ENCODE results near the gene MED27.

GRCh38 chr9:131951905-131952304 lies 127.8 kb downstream of the MED27 start:
- no peak for TF ChIP-seq CTCF (IDR thresholded peaks at IDR 0.05; ENCODE audit: borderline replicate concordance, extremely low read depth, low read length, poor library complexity, severe bottlenecking)
- no peak for TF ChIP-seq EZH2 (IDR thresholded peaks at IDR 0.05; ENCODE audit: borderline replicate concordance, low read depth, low read length, severe bottlenecking)

Data from DND-41 (cell line).